GM12878 (cell line): Measurements from ENCODE around the gene PIMREG. TPM values are rescaled to one million over a fixed set of nuclear protein-coding genes. Genes with fewer than 3 reads are reported as not detected.

Source experiments
- ATAC-seq: fragments of 200-7000 bp; cut with Tn5 transposase; 3 replicates; pipeline ENCODE4 v1.9.1; 2020; ENCODE audit warnings: mild to moderate bottlenecking, moderate library complexity
- BruUV-seq: library from RNA; stranded (reverse); fragments of 400-500 nt; replicated peaks from 2 replicates; lab custom pipeline; 2021; lab: Mats Ljungman, UMichigan
- CTCF ChIA-PET: fragments of 300-600 bp; sonication (Branson Sonifier 250); formaldehyde crosslinking; extraction: SDS; loops from one replicate; lab custom pipeline; 2021; ENCODE audit warnings: inconsistent platforms; lab: Yijun Ruan, JAX
- POLR2A ChIA-PET: fragments of 350-600 bp; formaldehyde crosslinking; extraction: SDS; loops from one replicate; lab custom pipeline; 2021; ENCODE audit warnings: inconsistent platforms; lab: Charles Lee
- RAD21 ChIA-PET: fragments of 300-600 bp; sonication (Branson Sonifier 250); formaldehyde crosslinking; loops from one replicate; lab custom pipeline; 2023; ENCODE audit warnings: antibody characterized with exemption; ENCODE audit not compliant: unreplicated experiment; lab: Charles Lee
- SMC1A ChIA-PET: fragments of 300-600 bp; sonication (Branson Sonifier 250); formaldehyde crosslinking; loops from one replicate; lab custom pipeline; 2023; ENCODE audit not compliant: unreplicated experiment, uncharacterized antibody; lab: Charles Lee
- DNase-seq: peaks from one replicate; pipeline ENCODE4 v3.0.0-alpha.2; 2011; ENCODE audit warnings: low read depth, low spot score
- FAIRE-seq: peaks from 3 replicates; lab custom pipeline; 2011; peaks lifted over from hg19 to GRCh38; lab: Jason Lieb, UNC
- H2AFZ ChIP-seq: 2 replicates; pipeline ENCODE4 v1.6.0; 2011; ENCODE audit warnings: low read depth, low read length, control low read depth; ENCODE audit not compliant: control insufficient read depth
- H3K27ac ChIP-seq: 2 replicates; pipeline ENCODE4 v1.5.1; 2011; ENCODE audit warnings: control low read depth; ENCODE audit not compliant: control insufficient read depth, insufficient read depth
- H3K27me3 ChIP-seq, 2 experiments: replicated peaks in 1 of 2; 2 replicates each; pipeline versions ENCODE4 v1.6.0 to v1.6.1; 2011; ENCODE audit warnings: low read length in 1 of 2; ENCODE audit not compliant: control insufficient read depth in 2 of 2, insufficient read depth in 2 of 2
- H3K36me3 ChIP-seq, 2 experiments: 2 replicates each; pipeline ENCODE4 v1.5.1; 2011; ENCODE audit warnings: low read length in 1 of 2; ENCODE audit not compliant: control insufficient read depth in 2 of 2, insufficient read depth in 2 of 2
- H3K4me1 ChIP-seq: 2 replicates; pipeline ENCODE4 v1.6.1; 2011; ENCODE audit warnings: mild to moderate bottlenecking, low read length, moderate library complexity, mixed read lengths; ENCODE audit not compliant: control insufficient read depth, insufficient read depth
- H3K4me2 ChIP-seq: 2 replicates; pipeline ENCODE4 v1.6.0; 2011; ENCODE audit warnings: control low read depth; ENCODE audit not compliant: control insufficient read depth, insufficient read depth
- H3K4me3 ChIP-seq: fragments of 200-600 bp; sonication (generic); 2 replicates; pipeline ENCODE4 v1.5.1; 2016
- H3K79me2 ChIP-seq: 2 replicates; pipeline ENCODE4 v1.6.0; 2011; ENCODE audit warnings: low read length; ENCODE audit not compliant: control insufficient read depth, insufficient read depth
- H3K9ac ChIP-seq: 2 replicates; pipeline ENCODE4 v1.8.0; 2011; ENCODE audit warnings: low read length, control low read depth, mixed read lengths; ENCODE audit not compliant: control insufficient read depth, insufficient read depth
- H3K9me3 ChIP-seq: replicated peaks from 3 replicates; pipeline ENCODE4 v1.5.1; 2011; ENCODE audit warnings: mild to moderate bottlenecking, low read length; ENCODE audit not compliant: control insufficient read depth, insufficient read depth
- H4K20me1 ChIP-seq: 2 replicates; pipeline ENCODE4 v1.6.0; 2011; ENCODE audit not compliant: control insufficient read depth, insufficient read depth
- STAT1 ChIP-seq: fragments of 450-650 bp; conservative IDR thresholded peaks from 2 replicates; pipeline ENCODE4 v1.6.1; 2014; ENCODE audit warnings: antibody characterized with exemption, mild to moderate bottlenecking
- WRNIP1 ChIP-seq: IDR thresholded peaks from 2 replicates; pipeline ENCODE4 v1.6.1; 2011; ENCODE audit warnings: low read depth, low read length, improper control_type of control experiment, borderline replicate concordance
- WGBS: methylation state at CpG from one replicate; pipeline ENCODE4 v1.1.6; 2016; ENCODE audit warnings: low lambda C conversion rate; ENCODE audit not compliant: insufficient replicate concordance, insufficient coverage; ENCODE audit errors: missing lambda C conversion rate; 5-methylcytosine and 5-hydroxymethylcytosine counted together
- in situ Hi-C: fragments of 300-500 bp; cut with MboI; formaldehyde crosslinking; loops from 9 replicates; pipeline ENCODE4 v1.14.3; 2018; ENCODE audit warnings: mixed read lengths
- intact Hi-C: fragments of 100-400 bp; cut with micrococcal nuclease; formaldehyde crosslinking; loops from one replicate; pipeline ENCODE4 v1.14.2; 2022; ENCODE audit not compliant: unreplicated experiment
- polyA plus RNA-seq, 11 experiments: library from polyadenylated mRNA; depleted of rRNA in 4 of 11; unstranded in 6 of 11; stranded (reverse) in 5 of 11; fragments of >200 nt; fragmentation: Nextera tagmentation in 4 of 11; fragmentation: Illumina TruSeq in 1 of 11; extraction: Ambion mirVana in 4 of 11; extraction: Trizol in 1 of 11; gene quantifications; 1 replicate in 1 of 11; 2 replicates in 10 of 11; pipeline versions ENCODE4 v1.2.1 to v1.2.3, GENCODE V29; 2011 to 2016; ENCODE audit warnings: inconsistent platforms in 2 of 11, missing spikeins in 2 of 11, low read depth in 1 of 11
- total RNA-seq, 4 experiments: library from RNA; depleted of rRNA in 3 of 4; stranded (reverse); fragments of >200 nt in 3 of 4; fragmentation: Illumina TruSeq in 1 of 4; extraction: Trizol in 1 of 4; gene quantifications; 2 replicates each; pipeline versions ENCODE4 v1.2.1 to v1.2.3, GENCODE V29; 2013 to 2021
- TF ChIP-seq, protein P1 (sequence below): fragments of 450-650 bp; IDR thresholded peaks from 2 replicates; pipeline ENCODE4 v1.6.1; 2016; ENCODE audit warnings: mild to moderate bottlenecking, moderate library complexity, borderline replicate concordance

Gene PIMREG
- total and polyA plus RNA-seq, 10 of the 15 experiments (the other 5 are each of a cell fraction or from before 2014, with no cell fraction given), result 2.8 to 35.8 (median 25.2) TPM

DNA sequence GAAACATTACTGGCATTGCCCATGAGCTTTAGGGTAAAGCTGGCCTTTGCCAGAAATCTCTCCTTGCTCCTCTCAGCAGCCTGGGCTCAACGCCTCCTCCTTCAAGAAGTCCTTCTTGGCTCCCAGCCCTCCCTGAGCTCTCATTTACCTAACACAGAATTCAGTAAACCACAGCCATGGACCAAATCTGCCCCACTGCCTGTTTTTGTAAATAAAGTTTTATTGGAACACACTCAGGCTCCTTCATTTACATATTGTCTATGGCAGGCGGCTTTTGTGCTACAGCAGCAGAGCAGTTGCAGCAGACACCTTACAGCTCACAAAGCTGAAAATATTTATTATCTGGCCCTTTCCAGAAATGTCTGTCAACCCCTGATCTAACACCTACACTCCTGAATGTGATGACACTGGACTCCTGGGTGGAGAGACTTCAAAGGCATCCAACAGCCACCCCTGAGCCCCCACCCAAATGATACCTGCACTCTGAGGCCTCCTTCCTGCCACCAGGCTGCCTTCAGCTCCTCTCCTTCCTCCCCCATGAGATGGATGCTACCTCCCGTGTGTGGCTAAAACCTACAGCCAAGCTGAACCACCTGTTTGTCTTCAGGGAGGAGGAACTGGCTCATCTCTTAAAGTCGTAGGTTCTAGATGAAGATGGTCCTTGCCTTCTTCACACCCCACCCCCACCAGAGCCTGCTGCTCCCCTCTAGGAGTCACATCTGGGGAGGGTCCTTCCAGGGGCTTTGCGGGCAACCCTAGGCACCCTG is 41.6 kb downstream of the PIMREG start:
- Histone ChIP-seq H3K27me3 (peaks cover 0 to 10% of the 10 kb centered on the region in 2 experiments; a peak in 2 of 4 replicates), H2AFZ (no peak overlapping the region), H3K9ac (no peak overlapping the region), H3K9me3 (no peaks in the 10 kb centered on the region), H3K79me2 (no peaks in the 10 kb centered on the region), H3K27ac (no peak overlapping the region), H4K20me1 (no peaks in the 10 kb centered on the region), H3K36me3 (no peaks in the 10 kb centered on the region), H3K4me2 (no peak overlapping the region)
- DNase-seq (no peak), FAIRE-seq (no peak)
- ChIA-PET RAD21 (no interaction called here), CTCF (no interaction called here), POLR2A (interaction anchor here (0.5 kb wide), 1 partner anchor 61 kb away, joined by 3 read pairs; no protein-coding TSS in a partner anchor)
- BruUV-seq, result no TSS peak
- in situ Hi-C loops, result no loop called here
- 33% methylated on average over 5 of the region's 5 CpGs for WGBS
- intact Hi-C loops, result no loop called here
- TF ChIP-seq WRNIP1 (no peak), STAT1 (no peak)
- TF ChIP-seq, protein P1, sequence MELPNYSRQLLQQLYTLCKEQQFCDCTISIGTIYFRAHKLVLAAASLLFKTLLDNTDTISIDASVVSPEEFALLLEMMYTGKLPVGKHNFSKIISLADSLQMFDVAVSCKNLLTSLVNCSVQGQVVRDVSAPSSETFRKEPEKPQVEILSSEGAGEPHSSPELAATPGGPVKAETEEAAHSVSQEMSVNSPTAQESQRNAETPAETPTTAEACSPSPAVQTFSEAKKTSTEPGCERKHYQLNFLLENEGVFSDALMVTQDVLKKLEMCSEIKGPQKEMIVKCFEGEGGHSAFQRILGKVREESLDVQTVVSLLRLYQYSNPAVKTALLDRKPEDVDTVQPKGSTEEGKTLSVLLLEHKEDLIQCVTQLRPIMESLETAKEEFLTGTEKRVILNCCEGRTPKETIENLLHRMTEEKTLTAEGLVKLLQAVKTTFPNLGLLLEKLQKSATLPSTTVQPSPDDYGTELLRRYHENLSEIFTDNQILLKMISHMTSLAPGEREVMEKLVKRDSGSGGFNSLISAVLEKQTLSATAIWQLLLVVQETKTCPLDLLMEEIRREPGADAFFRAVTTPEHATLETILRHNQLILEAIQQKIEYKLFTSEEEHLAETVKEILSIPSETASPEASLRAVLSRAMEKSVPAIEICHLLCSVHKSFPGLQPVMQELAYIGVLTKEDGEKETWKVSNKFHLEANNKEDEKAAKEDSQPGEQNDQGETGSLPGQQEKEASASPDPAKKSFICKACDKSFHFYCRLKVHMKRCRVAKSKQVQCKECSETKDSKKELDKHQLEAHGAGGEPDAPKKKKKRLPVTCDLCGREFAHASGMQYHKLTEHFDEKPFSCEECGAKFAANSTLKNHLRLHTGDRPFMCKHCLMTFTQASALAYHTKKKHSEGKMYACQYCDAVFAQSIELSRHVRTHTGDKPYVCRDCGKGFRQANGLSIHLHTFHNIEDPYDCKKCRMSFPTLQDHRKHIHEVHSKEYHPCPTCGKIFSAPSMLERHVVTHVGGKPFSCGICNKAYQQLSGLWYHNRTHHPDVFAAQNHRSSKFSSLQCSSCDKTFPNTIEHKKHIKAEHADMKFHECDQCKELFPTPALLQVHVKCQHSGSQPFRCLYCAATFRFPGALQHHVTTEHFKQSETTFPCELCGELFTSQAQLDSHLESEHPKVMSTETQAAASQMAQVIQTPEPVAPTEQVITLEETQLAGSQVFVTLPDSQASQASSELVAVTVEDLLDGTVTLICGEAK, result peak; percentile 57
- TF ChIP-seq, all 136 proteins: peak for 1
- no peak overlapping the region for H3K4me3 ChIP-seq
- no peaks in the 10 kb centered on the region for H3K4me1 ChIP-seq
- ATAC-seq, result no peak
- SMC1A ChIA-PET, result no interaction called here
